GM21717 (cell line): ENCODE data around the gene ALDH4A1.

Experiments used
- ATAC-seq: cut with Tn5 transposase; IDR thresholded peaks from one replicate; pipeline ENCODE4 v1.9.1; 2021; ENCODE audit warnings: mild to moderate bottlenecking, moderate library complexity; ENCODE audit not compliant: unreplicated experiment

Gene ALDH4A1

GRCh38 chr1:18922848-18923755 lies 20.7 kb upstream of the ALDH4A1 start:
- ATAC-seq: no peak

- ATAC-seq: no peak
Observed at GRCh38 chr1:18922319-18922726, 20.0 kb upstream of the ALDH4A1 start.

DNA sequence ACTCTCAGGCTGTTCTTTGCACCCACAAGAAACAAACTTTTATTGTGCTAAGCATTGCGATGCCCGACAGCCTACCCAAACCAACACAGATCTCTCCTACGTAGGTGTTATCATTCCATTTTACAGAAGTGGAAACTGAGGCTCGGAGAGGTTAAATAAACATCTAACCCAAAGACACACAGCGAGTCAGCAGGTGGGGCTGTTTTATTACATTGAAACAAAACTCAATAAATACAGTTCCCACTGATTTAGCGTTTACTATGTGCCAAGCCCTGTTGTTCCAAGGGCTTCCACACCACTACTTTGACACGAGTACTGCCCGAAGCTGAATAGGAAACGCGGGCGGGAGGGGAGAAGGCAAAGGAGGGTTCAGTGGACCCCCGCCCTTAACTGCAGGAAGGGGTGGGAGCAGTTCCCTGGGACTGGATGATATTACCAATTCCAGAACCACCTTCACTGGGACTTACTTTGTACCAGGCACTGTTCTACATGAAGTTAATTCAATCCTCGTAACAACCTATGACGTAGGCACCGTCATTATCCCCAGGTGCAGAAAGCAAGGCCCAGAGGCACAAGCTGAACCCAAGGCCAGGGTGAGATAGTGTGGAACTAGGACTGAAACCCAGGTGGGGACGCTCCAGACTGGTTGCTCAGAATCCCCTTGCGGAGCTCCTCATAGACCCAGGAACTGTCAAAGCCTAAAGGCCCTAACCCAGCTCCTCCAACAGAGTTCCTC lies 19.3 kb upstream of the ALDH4A1 start:
- no peak for ATAC-seq

GRCh38 chr1:18920931-18921330 lies 18.6 kb upstream of the ALDH4A1 start:
- ATAC-seq: no peak

- no peak for ATAC-seq
Observed at GRCh38 chr1:18919956-18920355, 17.6 kb upstream of the ALDH4A1 start.

- no peak for ATAC-seq
Observed at GRCh38 chr1:18919197-18919905, 17.0 kb upstream of the ALDH4A1 start.

DNA sequence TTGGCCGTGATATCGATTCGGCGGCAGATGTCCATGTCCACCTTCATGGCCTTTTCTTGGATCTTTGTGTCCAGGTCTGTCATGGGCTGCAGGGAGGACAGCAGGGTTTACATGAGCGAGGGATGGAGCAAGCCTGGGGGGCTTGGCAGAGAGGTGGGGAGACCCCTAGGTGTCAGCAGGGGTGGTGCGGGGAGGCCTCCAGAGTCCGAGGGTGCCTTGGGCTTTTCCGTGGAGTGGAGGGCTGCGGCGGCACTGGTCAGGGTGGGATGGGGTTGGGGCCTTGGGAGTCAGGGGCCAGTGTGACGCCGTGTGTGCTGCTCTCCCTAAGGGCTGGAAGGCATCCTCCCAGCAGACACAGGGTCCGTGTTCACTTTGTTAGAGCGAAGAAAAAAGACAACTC lies 16.1 kb upstream of the ALDH4A1 start:
- no peak for ATAC-seq

GRCh38 chr1:18917071-18917799 lies 14.9 kb upstream of the ALDH4A1 start:
- ATAC-seq: no peak

- ATAC-seq: no peak
Observed at GRCh38 chr1:18915341-18915740, 13.0 kb upstream of the ALDH4A1 start.

GRCh38 chr1:18913065-18913835 lies 10.9 kb upstream of the ALDH4A1 start:
- ATAC-seq: no peak

DNA sequence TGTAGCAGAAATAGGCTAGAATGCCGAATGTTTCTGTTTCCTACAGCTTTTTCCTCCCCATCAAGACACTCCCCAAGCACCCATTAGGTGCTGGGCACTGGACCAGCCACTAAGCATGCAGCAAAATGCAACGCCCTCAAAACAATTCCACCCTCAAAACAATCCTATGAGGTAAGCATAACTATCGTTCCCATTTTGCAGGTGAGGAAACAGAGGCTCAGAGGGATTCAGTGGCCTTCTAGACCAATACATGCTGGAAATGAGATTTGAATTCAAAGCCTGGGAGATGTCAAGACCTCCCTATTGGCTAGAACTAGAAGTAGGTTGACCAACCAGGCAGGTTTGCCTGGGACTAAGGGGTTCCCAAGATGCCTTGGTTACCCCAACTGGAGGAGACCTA lies 10.2 kb upstream of the ALDH4A1 start:
- ATAC-seq: no peak

DNA sequence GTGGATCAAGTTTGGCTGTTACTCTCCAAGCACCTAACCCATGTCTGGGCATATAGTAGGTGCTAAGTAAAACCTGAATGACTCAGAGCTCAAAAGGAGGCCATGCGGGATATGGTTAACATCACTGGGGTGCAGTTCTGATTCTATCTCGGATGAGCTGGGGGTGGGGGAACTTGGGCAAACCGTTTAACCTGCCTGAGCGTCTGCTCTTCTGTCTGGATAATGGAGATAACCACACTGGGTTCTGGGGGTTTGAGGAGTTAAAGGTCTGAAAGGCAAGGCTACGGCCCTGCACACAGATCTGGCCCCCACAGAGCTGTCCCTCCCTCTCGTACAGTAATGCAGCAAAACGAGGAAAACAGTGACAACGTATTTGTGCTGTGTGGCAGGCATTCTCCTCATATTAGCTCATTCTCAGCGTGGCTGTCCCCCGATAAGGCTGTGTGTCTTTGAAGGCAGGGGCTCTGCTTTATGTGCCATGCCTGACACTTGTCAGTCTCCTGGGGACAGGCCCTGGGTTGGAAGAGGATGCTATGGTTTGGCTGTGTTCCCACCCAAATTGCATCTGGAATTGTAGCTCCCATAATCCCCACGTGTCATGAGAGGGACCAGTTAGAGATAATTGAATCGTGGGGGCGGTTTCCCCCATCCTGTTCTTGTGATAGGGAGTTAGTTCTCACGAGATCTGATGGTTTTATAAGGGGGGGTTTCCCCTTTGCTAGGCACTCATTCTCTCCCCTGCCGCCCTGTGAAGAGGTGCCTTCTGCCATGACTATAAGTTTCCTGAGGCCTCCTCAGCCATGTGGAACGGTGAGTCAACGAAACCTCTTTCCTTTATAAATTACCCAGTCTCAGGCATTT lies 6.8 kb upstream of the ALDH4A1 start:
- no peak for ATAC-seq

DNA sequence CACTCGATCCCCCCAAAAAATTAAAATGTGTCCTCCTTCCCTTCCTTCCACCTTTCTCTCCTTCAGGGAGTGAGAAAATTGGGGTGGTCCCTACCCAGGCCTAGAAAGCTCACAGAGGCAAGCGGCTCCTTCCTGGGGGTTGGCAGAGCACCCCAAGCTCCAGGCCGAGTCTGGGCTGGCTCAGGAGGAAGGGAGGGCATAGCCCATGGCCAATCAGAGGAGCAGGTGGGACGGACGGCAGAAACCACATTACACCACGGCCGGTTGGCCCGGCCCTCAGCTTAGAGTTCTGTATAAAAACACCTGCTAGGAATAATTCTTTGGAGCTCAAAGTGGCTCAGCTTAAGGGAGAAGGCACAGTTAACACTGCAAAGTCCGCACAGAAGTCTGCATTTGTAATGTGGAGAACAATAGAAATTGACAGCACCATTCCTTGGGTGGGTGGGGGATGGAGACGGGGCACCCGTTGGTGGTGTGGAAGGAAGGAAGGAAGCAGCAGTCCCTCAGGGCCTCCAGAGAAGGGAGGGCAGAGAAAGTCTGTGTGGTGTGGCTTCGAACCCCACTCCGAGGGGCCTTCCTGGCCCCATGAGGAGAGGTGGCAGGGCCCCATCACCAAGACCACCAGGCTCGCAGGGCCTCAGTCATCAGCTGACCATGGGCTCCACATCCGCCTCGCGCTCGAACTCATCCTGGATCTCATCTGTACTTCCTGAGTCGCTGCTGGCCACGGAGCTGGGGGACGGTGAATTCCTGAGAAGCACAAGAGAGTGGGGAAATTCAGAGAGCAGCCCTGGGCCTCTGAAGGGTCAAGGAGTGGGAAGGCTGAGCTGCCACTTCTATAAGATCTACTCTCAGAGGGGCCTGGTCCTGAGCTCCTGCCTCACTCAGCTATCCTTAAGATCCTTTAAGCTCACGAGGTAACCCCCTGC lies 5.8 kb upstream of the ALDH4A1 start:
- no peak for ATAC-seq

DNA sequence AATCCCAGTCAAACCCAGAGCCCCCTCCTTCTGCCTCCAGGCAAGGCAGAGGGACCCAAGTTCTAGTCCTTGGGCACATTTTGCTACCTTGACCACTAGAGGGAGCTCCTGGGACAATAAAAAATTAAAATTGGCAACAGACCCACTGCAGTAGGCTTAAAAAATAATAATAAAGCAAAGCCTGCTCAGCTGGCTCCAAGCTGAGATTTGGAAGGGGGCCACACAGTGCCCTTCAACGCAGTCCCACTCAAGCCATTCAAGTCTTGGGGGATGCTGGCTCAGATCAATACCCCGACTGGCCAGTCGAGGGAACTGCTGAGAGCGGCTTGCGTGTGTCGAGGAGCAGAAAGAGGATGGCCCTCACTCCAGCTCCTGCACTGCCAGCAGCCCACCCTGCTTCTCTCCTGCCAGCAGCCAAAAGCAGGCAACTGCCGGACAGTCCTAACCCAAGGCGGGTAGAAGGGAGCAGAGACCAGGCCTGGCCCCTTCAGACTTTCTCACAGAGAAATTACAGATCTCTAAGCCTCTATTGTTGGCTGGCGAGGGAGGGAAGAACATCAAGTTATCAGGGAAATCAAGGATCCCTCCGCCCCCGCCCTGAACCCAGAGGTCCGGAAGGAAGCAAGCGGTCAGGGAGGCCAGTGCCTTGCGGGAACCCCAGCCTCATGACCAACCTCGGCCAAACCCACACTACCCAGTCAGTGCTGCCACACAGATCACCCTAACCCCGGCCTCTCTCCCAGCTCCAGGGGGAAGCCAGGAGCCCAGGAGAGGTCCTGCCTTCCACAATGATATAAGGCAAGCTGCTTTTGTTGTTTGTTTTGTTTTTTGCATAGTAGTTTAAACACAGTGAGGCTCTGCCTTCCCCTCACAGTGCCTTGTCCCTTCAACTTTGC lies 4.9 kb upstream of the ALDH4A1 start:
- ATAC-seq: no peak

GRCh38 chr1:18903291-18903756 lies 969 bp upstream of the ALDH4A1 start:
- ATAC-seq: no peak

DNA sequence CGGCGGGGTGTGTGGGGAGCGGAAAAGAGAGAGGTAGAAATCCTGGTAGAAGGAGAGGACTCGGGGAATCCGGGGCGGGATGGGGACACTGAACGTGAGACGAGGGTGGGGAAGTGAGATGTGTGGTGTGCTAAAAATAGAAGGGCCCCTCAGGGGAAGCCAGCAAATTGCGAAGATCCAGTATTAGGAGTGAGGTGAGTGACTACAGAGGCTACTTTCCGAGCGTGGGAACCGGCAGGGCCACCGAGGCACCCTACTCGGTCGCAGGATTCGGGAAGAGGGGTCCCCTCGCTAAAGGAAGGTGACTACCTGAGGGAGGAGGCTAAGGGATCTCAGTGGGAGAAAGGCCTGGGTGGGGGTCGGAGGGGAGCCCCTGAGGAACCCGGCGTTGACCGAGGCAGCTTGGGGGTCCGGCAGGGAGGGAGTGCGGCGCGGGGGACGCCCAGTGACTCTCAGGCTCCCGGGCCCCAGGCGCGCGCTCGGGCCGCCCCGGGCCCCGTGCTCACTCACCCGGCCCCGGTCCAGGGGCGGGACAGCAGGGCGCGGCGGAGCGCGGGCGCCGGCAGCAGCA lies 318 bp downstream of the ALDH4A1 start:
- ATAC-seq: no peak
